Keratinocyte (primary cell): Measurements from ENCODE around the gene AGO1.

Experiments
- CTCF ChIP-seq, 3 experiments: IDR thresholded peaks in 1 of 3; conservative IDR thresholded peaks in 1 of 3; optimal IDR thresholded peaks in 1 of 3; 2 replicates in 2 of 3; 3 replicates in 1 of 3; pipeline versions ENCODE3 to v1.5.1; 2011; ENCODE audit warnings: low read length in 3 of 3, mild to moderate bottlenecking in 3 of 3, moderate library complexity in 2 of 3, control low read depth in 1 of 3, inconsistent platforms in 1 of 3; ENCODE audit not compliant: insufficient read depth in 2 of 3; ENCODE audit errors: extremely low read depth in 1 of 3
- EZH2 ChIP-seq: IDR thresholded peaks from one replicate; pipeline ENCODE4 v1.6.1; 2012; ENCODE audit warnings: inconsistent platforms, mild to moderate bottlenecking, low read length, moderate library complexity

- no peak for TF ChIP-seq CTCF (optimal IDR thresholded peaks at IDR 0.05 in 1 of 3, IDR thresholded peaks at IDR 0.05 in 1 of 3, conservative IDR thresholded peaks at IDR 0.05 in 1 of 3; ENCODE audit: extremely low read depth in 1 of 3, insufficient read depth in 2 of 3, low read length in 3 of 3)
- TF ChIP-seq EZH2, result no peak
Measured at GRCh38 chr1:35870651-35871309, 12.2 kb upstream of the AGO1 start.
